HUES6 (cell line): ENCODE data around the gene NBAS.

ENCODE experiments used
- H3K27ac ChIP-seq: 2 replicates; pipeline ENCODE4 v1.7.0; 2013; ENCODE audit warnings: low read depth, mild to moderate bottlenecking, low read length, inconsistent platforms
- H3K27me3 ChIP-seq: 2 replicates; pipeline ENCODE4 v1.6.1; 2013; ENCODE audit warnings: low read length; ENCODE audit not compliant: control insufficient read depth, insufficient read depth
- H3K36me3 ChIP-seq: 2 replicates; pipeline ENCODE4 v1.6.1; 2013; ENCODE audit warnings: low read length; ENCODE audit not compliant: control insufficient read depth, insufficient read depth
- H3K4me1 ChIP-seq: 2 replicates; pipeline ENCODE4 v1.6.1; 2013; ENCODE audit warnings: low read length; ENCODE audit not compliant: control insufficient read depth, insufficient read depth
- H3K4me3 ChIP-seq: 2 replicates; pipeline ENCODE4 v1.5.1; 2013; ENCODE audit warnings: low read depth, low read length
- H3K9ac ChIP-seq: one replicate; pipeline ENCODE4 v1.6.1; 2013; ENCODE audit warnings: mild to moderate bottlenecking, low read length
- H3K9me3 ChIP-seq: 2 replicates; pipeline ENCODE4 v1.6.1; 2013; ENCODE audit warnings: low read depth, low read length; ENCODE audit not compliant: control insufficient read depth, insufficient read depth

NBAS gene

GRCh38 chr2:15588329-15588919 lies 27.3 kb upstream of the NBAS start:
- H3K27ac ChIP-seq, result no peak overlapping the region
- no peaks in the 10 kb centered on the region for H3K9me3 ChIP-seq
- no peak overlapping the region for H3K4me3 ChIP-seq
- H3K9ac ChIP-seq, result no peak overlapping the region
- no peaks in the 10 kb centered on the region for H3K27me3 ChIP-seq
- H3K36me3 ChIP-seq, result peaks cover 4% of the 10 kb centered on the region; the same call in 1 of the 2 replicates
- 0 out of 2 replicates have a peak, but pooled peaks cover 6% of the 10 kb centered on the region for H3K4me1 ChIP-seq

GRCh38 chr2:15584767-15585469 lies 23.8 kb upstream of the NBAS start:
- no peaks in the 10 kb centered on the region for H3K9me3 ChIP-seq
- no peak overlapping the region for H3K27ac ChIP-seq
- no peaks in the 10 kb centered on the region for H3K4me1 ChIP-seq
- H3K9ac ChIP-seq, result no peak overlapping the region
- H3K4me3 ChIP-seq, result no peak overlapping the region
- no peaks in the 10 kb centered on the region for H3K36me3 ChIP-seq
- H3K27me3 ChIP-seq, result no peaks in the 10 kb centered on the region

GRCh38 chr2:15584316-15584715 lies 23.2 kb upstream of the NBAS start:
- H3K9me3 ChIP-seq, result no peaks in the 10 kb centered on the region
- no peak overlapping the region for H3K9ac ChIP-seq
- H3K27ac ChIP-seq, result no peak overlapping the region
- H3K36me3 ChIP-seq, result no peaks in the 10 kb centered on the region
- H3K27me3 ChIP-seq, result no peaks in the 10 kb centered on the region
- H3K4me3 ChIP-seq, result no peak overlapping the region
- H3K4me1 ChIP-seq, result peaks cover 6% of the 10 kb centered on the region; the same call in 1 of the 2 replicates

GRCh38 chr2:15583826-15584225 lies 22.7 kb upstream of the NBAS start:
- Histone ChIP-seq H3K4me1 (peaks cover 8% of the 10 kb centered on the region; the same call in 1 of the 2 replicates), H3K9me3 (no peaks in the 10 kb centered on the region), H3K27ac (no peak overlapping the region), H3K9ac (no peak overlapping the region), H3K4me3 (no peak overlapping the region), H3K36me3 (no peaks in the 10 kb centered on the region), H3K27me3 (no peaks in the 10 kb centered on the region)

GRCh38 chr2:15582710-15583357 lies 21.7 kb upstream of the NBAS start:
- Histone ChIP-seq H3K36me3 (no peaks in the 10 kb centered on the region), H3K27me3 (no peaks in the 10 kb centered on the region), H3K27ac (no peak overlapping the region), H3K4me1 (peaks cover 8% of the 10 kb centered on the region; the same call in 1 of the 2 replicates), H3K9ac (no peak overlapping the region), H3K9me3 (no peaks in the 10 kb centered on the region), H3K4me3 (no peak overlapping the region)

GRCh38 chr2:15580451-15580850 lies 19.3 kb upstream of the NBAS start:
- Histone ChIP-seq H3K27ac (no peak overlapping the region), H3K36me3 (no peaks in the 10 kb centered on the region), H3K4me3 (no peak overlapping the region), H3K9ac (no peak overlapping the region), H3K4me1 (peaks cover 8% of the 10 kb centered on the region; the same call in 1 of the 2 replicates), H3K9me3 (no peaks in the 10 kb centered on the region), H3K27me3 (no peaks in the 10 kb centered on the region)

- H3K9ac ChIP-seq, result no peak overlapping the region
- no peaks in the 10 kb centered on the region for H3K36me3 ChIP-seq
- no peaks in the 10 kb centered on the region for H3K27me3 ChIP-seq
- no peaks in the 10 kb centered on the region for H3K9me3 ChIP-seq
- H3K4me1 ChIP-seq, result peaks cover 8% of the 10 kb centered on the region; the same call in 1 of the 2 replicates
- H3K27ac ChIP-seq, result no peak overlapping the region
- H3K4me3 ChIP-seq, result no peak overlapping the region
Observed at GRCh38 chr2:15579641-15580040, 18.5 kb upstream of the NBAS start.

- H3K4me3 ChIP-seq, result no peak overlapping the region
Observed at GRCh38 chr2:15577071-15577735, 16.1 kb upstream of the NBAS start.

GRCh38 chr2:15571729-15572128 lies 10.6 kb upstream of the NBAS start:
- Histone ChIP-seq H3K4me3 (no peak overlapping the region), H3K4me1 (no peaks in the 10 kb centered on the region), H3K27me3 (no peaks in the 10 kb centered on the region), H3K9me3 (no peaks in the 10 kb centered on the region), H3K27ac (no peak overlapping the region), H3K36me3 (no peaks in the 10 kb centered on the region), H3K9ac (no peak overlapping the region)

More at GRCh38 chr2:15577071-15577735, 16.1 kb upstream of the NBAS start:
- Histone ChIP-seq H3K27ac (no peak overlapping the region), H3K27me3 (no peaks in the 10 kb centered on the region), H3K9ac (no peak overlapping the region), H3K36me3 (no peaks in the 10 kb centered on the region), H3K4me1 (peaks cover 8% of the 10 kb centered on the region; the same call in 1 of the 2 replicates), H3K9me3 (no peaks in the 10 kb centered on the region)

GRCh38 chr2:15570104-15570503 lies 9.0 kb upstream of the NBAS start:
- H3K4me1 ChIP-seq, result no peaks in the 10 kb centered on the region
- no peaks in the 10 kb centered on the region for H3K36me3 ChIP-seq
- H3K27me3 ChIP-seq, result no peaks in the 10 kb centered on the region
- H3K9ac ChIP-seq, result no peak overlapping the region
- H3K4me3 ChIP-seq, result no peak overlapping the region
- H3K27ac ChIP-seq, result no peak overlapping the region
- no peaks in the 10 kb centered on the region for H3K9me3 ChIP-seq

- H3K36me3 ChIP-seq, result no peaks in the 10 kb centered on the region
- H3K4me1 ChIP-seq, result no peaks in the 10 kb centered on the region
- H3K27me3 ChIP-seq, result no peaks in the 10 kb centered on the region
- H3K27ac ChIP-seq, result no peak overlapping the region
- H3K9ac ChIP-seq, result no peak overlapping the region
- no peak overlapping the region for H3K4me3 ChIP-seq
- H3K9me3 ChIP-seq, result no peaks in the 10 kb centered on the region
Observed at GRCh38 chr2:15568874-15569273, 7.7 kb upstream of the NBAS start.
